HG02852 (cell line): ENCODE data around the gene C6orf132.

ENCODE experiments used
- ATAC-seq: cut with Tn5 transposase; IDR thresholded peaks from one replicate; pipeline ENCODE4 v1.9.1; 2021; ENCODE audit warnings: mild to moderate bottlenecking, moderate library complexity; ENCODE audit not compliant: unreplicated experiment

Gene C6orf132

DNA sequence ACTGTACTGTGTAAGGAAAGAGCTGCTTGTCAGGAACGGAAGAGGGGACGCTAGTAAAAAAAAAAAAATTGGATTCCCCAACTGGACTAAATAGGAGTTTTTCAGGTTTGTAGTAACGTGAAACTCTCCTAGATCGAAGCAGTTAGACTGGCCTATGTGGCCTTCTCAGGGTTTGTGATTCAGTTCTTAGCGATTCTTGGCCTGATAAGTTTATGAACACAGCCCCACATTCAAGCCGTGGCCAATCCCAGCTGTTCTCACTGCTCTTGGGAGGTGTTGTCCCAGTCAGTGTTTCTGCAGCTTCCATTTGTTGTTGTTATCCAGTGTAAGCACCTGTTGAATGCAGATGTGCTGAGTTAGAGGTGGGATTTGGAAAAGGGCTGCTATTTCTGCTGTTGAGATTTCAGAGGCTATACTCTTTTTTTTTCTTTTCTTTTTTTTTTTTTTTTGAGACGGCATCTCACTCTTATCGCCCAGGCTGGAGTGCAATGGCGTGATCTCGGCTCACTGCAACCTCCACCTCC, 62.4 kb downstream of the C6orf132 start:
- no peak for ATAC-seq

DNA sequence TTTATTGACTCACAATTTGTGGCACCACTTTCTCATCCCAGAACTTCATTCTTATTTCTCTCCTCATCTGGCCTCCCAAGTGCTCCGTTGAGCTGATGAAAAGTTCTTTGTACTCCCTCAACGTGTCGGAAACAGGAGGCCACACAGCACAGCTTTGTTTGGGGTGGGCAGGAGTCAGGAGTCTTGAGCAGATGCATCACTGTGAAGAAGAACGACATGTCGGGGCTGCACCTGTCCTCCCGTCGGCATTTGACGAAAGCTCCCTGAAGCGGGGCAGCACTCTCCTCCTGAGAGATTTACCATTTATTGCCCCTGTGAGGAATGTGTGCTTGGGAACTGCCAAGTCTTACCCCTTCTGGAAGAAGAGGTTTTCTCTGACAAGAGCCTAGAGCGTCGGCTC, 64.0 kb downstream of the C6orf132 start:
- ATAC-seq, result no peak

DNA sequence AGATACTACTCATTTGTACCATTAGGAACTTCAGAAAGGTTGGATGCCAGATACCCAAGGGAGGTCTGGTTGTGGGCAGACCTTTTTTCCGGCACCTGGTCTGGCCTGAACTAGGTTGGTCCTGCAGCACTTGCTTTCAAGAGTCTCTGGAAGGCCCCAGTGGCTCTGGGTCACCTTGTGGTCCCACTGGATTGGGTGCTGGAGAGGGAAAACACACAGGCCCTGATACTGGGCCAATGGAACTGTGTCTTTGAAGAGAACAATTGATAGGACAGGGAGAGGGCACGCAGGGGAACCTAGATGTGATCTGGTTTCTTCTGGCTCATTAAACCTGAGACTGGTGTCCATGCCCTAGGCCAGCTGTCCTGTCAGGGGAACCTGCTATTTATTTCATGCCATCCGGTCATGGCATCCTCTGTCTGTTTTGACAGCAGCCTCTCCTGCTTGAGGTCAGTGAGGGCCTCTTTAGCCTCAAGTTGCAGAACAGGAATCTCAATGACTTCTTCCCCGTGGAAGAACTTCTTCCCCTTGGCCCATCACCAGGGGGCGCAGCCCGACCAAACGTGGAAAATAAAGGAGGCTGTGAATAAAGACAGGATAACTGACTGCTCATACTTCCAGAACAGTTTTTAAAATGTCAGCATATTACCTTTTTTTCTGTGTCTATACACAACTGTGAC, 67.1 kb downstream of the C6orf132 start:
- no peak for ATAC-seq

DNA sequence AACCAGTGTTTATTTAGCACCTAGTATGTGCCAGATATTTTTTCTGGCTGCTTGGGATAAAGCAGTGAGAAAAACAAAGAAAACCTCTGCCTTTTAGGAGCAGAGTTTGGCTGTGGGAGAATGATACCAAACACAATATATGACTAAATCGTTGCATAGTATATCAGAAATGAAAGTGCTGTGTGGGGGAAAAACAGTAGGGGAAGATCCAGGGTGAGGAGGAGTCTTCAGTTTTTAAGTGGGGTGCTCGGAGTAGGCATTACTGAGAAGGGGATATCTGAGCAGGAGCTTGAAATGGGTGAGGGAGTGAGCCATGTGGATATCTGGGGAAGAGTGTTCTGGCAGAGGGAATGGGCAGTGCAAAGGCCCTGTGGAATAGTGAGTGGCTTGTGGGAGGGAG, 69.1 kb downstream of the C6orf132 start:
- no peak for ATAC-seq

DNA sequence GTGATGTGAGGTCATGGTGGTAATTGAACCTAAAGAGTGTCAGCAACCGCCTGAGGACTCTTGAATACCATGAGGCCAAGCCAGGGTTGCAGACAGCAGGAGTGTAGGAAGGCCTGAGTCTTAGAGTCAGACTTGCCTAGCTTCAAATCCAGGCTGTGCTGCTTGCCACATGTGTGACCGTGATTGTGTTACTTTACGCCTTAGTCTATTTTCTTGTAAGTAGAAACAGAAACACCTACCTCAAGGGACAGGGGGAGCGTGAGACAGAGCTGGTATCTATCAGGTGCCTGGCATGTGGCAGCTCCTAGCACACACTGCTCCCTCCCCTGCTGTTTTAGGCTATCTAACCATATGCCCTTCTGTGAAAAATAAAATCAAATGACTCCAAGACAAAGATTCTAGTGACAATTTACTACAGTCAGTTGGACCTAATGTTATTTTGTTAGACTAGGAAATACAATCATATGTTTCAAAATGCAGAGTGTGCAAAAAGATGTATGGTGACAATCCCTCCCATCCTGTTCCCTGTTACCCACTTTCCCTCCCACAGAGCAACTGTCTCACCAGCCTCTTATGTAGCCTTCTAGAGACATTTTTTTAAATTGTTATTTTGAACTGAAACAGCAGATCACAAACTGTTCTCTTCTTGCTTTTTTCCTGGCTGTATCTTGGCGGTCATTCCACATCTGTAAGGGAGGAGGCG, 70.4 kb downstream of the C6orf132 start:
- ATAC-seq, result no peak

DNA sequence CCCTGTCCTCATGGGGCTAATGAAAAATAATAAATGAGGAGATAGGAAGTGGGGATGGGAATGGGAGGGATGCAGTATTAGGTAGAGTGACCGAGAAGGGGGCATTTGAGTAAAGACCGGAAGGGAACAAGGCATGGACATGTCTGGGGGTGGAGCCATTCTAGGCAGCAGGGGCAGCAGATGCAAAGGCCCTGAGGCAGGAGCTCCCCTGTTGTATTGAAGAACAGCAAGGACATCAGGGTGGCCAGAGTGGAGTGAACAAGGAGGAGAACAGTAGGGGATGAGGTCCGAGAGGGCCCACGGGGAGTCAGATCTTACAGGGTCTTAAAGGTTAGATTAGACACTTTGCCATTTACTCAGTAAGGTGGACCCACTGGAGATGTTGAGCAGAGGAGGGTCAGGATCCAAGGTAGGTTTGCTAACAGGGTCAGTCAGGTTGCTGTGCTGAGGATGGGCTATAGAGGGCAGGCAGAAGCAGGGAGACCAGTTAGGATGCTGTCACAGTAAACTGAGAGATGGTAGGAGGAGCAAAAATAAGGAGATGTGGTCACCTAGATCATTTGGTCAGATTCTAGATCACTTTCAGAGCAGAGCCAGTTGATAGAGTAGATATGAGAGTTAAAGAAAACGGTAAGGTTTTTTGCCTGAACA, 73.4 kb downstream of the C6orf132 start:
- ATAC-seq, result no peak

DNA sequence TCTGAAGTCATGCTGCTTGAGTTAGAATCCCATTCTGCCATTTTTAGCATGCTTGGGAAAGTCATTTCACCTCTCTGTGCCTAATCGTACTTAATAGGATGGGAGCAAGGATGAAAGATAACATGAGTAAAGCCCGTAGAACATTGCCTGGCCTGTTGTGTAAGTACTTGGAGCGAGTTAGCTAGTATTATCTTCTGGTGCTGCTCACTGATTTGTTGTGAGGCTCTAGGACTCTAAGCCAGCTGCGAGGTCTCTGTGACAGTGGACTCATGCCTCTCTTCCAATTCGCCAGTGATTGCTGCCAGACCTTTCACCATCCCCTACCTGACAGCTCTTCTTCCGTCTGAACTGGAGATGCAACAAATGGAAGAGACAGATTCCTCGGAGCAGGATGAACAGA, 74.2 kb downstream of the C6orf132 start:
- ATAC-seq, result no peak

DNA sequence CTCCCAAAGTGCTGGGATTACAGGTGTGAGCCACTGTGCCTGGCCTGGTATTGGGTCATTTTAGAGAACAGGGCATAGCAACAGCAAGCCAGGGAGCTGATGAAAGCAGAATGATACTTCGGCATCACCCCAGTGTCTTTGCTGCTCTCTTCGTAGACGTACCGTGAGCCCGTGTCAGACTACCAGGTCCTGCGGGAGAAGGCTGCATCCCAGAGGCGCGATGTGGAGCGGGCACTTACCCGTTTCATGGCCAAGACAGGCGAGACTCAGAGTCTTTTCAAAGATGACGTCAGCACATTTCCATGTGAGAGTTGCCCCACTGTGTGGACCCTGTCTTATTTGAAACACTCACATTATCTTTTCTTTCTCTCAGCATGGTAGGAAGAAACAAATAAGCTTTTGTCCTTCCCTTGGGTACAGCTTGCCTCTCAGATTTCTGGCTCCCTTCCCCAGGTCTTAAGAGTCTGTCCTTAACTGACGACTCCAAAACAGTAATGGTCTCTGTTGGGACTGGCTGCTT, 76.2 kb downstream of the C6orf132 start:
- no peak for ATAC-seq

DNA sequence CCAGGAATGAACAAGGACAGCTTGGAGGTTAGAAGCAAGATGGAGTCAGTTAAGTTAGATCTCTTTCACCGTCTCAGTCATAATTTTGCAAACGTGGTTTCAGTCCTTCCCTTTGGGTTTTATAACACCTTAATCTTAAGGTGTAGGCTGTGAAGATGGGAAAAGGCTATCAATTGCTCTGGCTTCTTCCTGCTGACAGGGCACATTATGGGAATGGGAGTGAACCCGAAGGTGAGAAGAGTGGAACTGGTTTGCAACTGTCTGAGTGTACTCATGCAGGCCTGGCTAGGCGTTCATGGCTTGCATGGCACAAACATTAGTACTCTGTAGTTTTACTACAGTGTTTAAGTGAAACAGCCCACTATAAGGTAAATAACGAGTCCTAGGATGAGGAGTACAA, 82.7 kb downstream of the C6orf132 start:
- no peak for ATAC-seq

DNA sequence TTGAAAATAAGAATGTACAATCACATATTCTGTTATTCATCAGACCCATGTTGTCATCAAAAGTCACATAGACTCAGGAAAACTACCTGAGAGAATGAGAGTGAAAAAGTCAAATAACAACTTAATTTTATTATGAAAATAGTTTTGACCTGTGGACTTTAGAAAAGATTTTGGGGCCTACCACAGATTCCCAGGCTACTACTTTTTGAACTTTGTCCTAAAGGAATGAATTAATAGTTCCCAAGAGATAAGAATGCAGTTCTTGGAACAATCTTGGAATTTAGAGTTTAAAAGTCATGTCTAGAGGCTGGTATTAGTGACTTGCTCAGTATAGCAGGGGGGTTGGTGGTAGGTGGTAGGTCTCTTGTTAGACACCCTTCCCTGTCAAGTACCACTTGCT, 88.8 kb downstream of the C6orf132 start:
- ATAC-seq, result no peak

DNA sequence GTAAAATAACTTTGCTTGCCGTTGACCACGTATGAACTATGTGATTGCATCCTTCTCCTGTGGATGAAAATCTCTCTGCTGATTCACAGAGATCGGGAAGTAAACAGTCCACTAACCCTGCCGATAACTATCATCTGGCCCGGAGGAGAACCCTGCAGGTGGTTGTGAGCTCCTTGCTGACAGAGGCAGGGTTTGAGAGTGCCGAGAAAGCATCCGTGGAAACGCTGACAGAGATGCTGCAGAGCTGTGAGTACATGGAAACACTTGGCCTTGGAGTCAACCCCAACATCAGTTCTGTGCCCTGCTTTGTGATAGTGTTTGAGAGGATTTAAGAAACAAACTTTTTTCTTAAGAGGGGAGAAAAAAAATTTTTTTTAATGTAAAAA, 91.2 kb downstream of the C6orf132 start:
- no peak for ATAC-seq
